OCI-LY1 (cell line): Measurements from ENCODE around the gene CUX1.

Source experiments
- EZH2 ChIP-seq: fragments of 200-600 bp; sonication (generic), shearing (Covaris generic); IDR thresholded peaks from 2 replicates; pipeline ENCODE4 v1.8.0; 2017; ENCODE audit warnings: borderline replicate concordance, mixed run types, mild to moderate bottlenecking, antibody characterized with exemption, low read length, moderate library complexity, mixed read lengths
- TF ChIP-seq, protein P1 (sequence below): fragments of 200-600 bp; sonication (generic), shearing (Covaris generic); IDR thresholded peaks from 2 replicates; pipeline ENCODE4 v1.5.1; 2017; ENCODE audit warnings: mild to moderate bottlenecking, antibody characterized with exemption, low read length, moderate library complexity, mixed read lengths

DNA sequence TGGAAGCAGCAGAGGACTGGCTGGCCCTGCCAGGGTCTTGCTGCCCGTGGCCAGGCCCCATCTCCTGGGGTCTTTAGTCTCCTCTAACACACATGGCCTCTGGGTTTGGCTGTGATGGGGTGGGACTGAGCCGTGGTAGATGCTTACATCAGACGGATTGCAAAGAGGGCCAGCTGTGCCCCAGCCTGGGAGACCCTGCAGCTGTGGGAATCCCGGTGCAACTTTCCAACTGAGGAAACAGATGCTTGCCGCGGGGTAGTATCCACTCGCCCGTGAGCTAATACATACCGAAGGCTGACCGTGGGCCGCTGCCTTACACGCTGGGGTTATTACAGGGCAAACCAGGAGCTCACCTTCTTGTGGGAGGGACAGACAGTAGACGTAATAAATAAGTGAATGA is 445.1 kb downstream of the CUX1 start:
- TF ChIP-seq, protein P1, sequence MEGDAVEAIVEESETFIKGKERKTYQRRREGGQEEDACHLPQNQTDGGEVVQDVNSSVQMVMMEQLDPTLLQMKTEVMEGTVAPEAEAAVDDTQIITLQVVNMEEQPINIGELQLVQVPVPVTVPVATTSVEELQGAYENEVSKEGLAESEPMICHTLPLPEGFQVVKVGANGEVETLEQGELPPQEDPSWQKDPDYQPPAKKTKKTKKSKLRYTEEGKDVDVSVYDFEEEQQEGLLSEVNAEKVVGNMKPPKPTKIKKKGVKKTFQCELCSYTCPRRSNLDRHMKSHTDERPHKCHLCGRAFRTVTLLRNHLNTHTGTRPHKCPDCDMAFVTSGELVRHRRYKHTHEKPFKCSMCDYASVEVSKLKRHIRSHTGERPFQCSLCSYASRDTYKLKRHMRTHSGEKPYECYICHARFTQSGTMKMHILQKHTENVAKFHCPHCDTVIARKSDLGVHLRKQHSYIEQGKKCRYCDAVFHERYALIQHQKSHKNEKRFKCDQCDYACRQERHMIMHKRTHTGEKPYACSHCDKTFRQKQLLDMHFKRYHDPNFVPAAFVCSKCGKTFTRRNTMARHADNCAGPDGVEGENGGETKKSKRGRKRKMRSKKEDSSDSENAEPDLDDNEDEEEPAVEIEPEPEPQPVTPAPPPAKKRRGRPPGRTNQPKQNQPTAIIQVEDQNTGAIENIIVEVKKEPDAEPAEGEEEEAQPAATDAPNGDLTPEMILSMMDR = no peak
- no peak for TF ChIP-seq EZH2
